ENCODE results near the gene MATN1. TPM values are rescaled to one million over a fixed set of nuclear protein-coding genes. Genes with fewer than 3 reads are reported as not detected.

Gene MATN1
- total RNA-seq, 2 donors from 2014 or later, result 1.5 TPM; not detected in 1

- peak overlapping the region in 1 of 2 donors; percentile 11 for H3K27ac ChIP-seq
- no peak for ATAC-seq (ENCODE audit: insufficient number of reproducible peaks, low FRiP score, low read depth)
- DNase-seq (ENCODE audit: low spot score), result no peak
- H3K27me3 ChIP-seq (replicated peaks; ENCODE audit: insufficient read depth), result no peaks in the 10 kb centered on the region
- peak overlapping the region; percentile 67 for H3K4me3 ChIP-seq
- TF ChIP-seq CTCF (IDR thresholded peaks at IDR 0.05), result no peak
- H3K36me3 ChIP-seq, result no peaks in the 10 kb centered on the region
- H3K4me1 ChIP-seq (ENCODE audit: control insufficient read depth in 1 of 2, low read depth in 2 of 2), result no peaks in the 10 kb centered on the region
- H3K9me3 ChIP-seq, result no peaks in the 10 kb centered on the region
Observed at GRCh38 chr1:30754684-30755171, 31.3 kb upstream of the MATN1 start.

GRCh38 chr1:30753660-30754123 lies 30.3 kb upstream of the MATN1 start:
- Histone ChIP-seq H3K9me3 (no peaks in the 10 kb centered on the region), H3K36me3 (no peaks in the 10 kb centered on the region), H3K27me3 (replicated peaks; ENCODE audit: insufficient read depth) (no peaks in the 10 kb centered on the region), H3K4me1 (ENCODE audit: control insufficient read depth in 1 of 2, low read depth in 2 of 2) (no peaks in the 10 kb centered on the region), H3K4me3 (peak overlapping the region; percentile 25), H3K27ac (peak overlapping the region in 1 of 2 donors; percentile 1)
- no peak for TF ChIP-seq CTCF (IDR thresholded peaks at IDR 0.05)
- ATAC-seq (ENCODE audit: insufficient number of reproducible peaks, low FRiP score, low read depth) (no peak), DNase-seq (ENCODE audit: low spot score) (no peak)

GRCh38 chr1:30753118-30753517 lies 29.7 kb upstream of the MATN1 start:
- Histone ChIP-seq H3K27ac (peak overlapping the region in 1 of 2 donors; percentile 13), H3K27me3 (replicated peaks; ENCODE audit: insufficient read depth) (no peaks in the 10 kb centered on the region), H3K4me1 (ENCODE audit: control insufficient read depth in 1 of 2, low read depth in 2 of 2) (no peaks in the 10 kb centered on the region), H3K4me3 (peak overlapping the region; percentile 25), H3K9me3 (no peaks in the 10 kb centered on the region), H3K36me3 (no peaks in the 10 kb centered on the region)
- no peak for TF ChIP-seq CTCF (IDR thresholded peaks at IDR 0.05)
- DNase-seq (ENCODE audit: low spot score) (no peak), ATAC-seq (ENCODE audit: insufficient number of reproducible peaks, low FRiP score, low read depth) (no peak)

- H3K4me3 ChIP-seq, result no peak overlapping the region
- H3K4me1 ChIP-seq (ENCODE audit: control insufficient read depth in 1 of 2, low read depth in 2 of 2), result no peaks in the 10 kb centered on the region
- ATAC-seq (ENCODE audit: insufficient number of reproducible peaks, low FRiP score, low read depth) (no peak), DNase-seq (ENCODE audit: low spot score) (no peak)
- H3K27ac ChIP-seq, result peak overlapping the region in 1 of 2 donors; percentile 13
- no peak for TF ChIP-seq CTCF (IDR thresholded peaks at IDR 0.05)
- no peaks in the 10 kb centered on the region for H3K27me3 ChIP-seq (replicated peaks; ENCODE audit: insufficient read depth)
- no peaks in the 10 kb centered on the region for H3K36me3 ChIP-seq
- H3K9me3 ChIP-seq, result no peaks in the 10 kb centered on the region
Observed at GRCh38 chr1:30752651-30752908, 29.2 kb upstream of the MATN1 start.

- Histone ChIP-seq H3K27ac (peak overlapping the region in 1 of 2 donors; percentile 13), H3K27me3 (replicated peaks; ENCODE audit: insufficient read depth) (no peaks in the 10 kb centered on the region), H3K36me3 (no peaks in the 10 kb centered on the region), H3K4me3 (no peak overlapping the region), H3K4me1 (ENCODE audit: control insufficient read depth in 1 of 2, low read depth in 2 of 2) (no peaks in the 10 kb centered on the region), H3K9me3 (no peaks in the 10 kb centered on the region)
- no peak for TF ChIP-seq CTCF (IDR thresholded peaks at IDR 0.05)
- no peak for DNase-seq (ENCODE audit: low spot score)
- ATAC-seq (ENCODE audit: insufficient number of reproducible peaks, low FRiP score, low read depth), result no peak
Observed at GRCh38 chr1:30751830-30752650, 28.7 kb upstream of the MATN1 start.
